ENCODE data around the gene PNLIPRP2.

Gene PNLIPRP2

DNA sequence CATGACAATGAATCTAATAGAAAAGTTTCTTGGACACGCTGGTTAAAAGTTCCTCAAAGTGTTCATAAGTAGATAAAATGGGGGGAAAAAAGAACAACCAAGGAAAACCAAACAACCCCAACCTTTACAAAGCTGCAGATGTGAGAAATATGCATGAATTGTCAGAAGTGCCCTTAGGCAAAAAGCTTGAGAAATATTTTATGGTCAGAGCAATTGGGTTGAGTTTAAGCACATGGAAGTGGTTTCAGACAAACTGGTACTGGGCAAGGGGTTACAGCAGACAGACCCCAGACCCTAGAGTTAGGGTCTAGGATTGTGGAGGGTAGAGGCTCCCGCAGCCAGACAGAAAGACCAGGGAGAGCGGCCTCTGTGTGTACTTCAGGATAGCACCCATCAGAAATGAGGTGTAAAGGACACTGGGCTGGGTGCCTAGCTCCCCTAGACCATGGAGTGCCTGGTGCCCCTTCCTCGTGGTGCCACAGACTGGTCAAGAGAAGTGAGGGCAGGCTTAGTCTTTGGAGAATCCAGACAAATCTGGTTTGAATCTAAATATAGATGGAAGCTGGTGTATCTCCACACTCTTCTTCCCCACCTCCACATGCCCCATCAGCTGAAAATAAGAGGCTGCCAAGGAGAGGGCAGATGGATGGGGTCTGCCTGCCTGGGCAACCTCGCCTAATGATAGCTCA is 37.3 kb downstream of the PNLIPRP2 start:
- no peak for DNase-seq

DNA sequence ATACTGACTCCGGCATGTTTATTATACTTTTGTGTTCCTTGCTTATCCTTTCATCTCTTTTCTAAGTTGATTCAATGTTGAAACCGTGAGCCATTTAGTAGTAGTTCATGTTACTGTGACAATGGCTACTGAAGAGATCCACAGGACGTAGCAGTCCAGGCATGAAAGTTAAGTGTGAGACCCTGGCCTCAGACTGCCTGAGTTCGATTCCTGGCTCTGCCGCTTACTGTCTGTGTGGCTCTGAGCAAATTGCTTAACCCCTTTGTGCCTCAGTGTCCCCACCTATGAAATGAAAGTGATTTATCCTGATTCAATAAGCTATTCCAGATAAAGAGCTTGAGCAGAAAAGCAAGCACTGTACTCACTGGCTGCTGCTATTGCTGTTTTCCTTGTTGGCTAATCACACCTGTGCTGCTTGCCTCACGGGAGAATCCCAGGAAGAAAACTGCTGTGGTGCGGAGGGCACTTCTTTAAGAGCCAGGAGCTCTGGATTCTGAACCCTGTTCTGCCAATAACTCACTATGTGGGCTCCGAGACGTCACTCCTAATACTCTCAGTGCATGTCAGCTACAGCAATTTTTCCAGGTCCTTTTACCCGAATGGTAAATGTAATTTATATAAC is 38.4 kb downstream of the PNLIPRP2 start:
- no peak for DNase-seq

DNA sequence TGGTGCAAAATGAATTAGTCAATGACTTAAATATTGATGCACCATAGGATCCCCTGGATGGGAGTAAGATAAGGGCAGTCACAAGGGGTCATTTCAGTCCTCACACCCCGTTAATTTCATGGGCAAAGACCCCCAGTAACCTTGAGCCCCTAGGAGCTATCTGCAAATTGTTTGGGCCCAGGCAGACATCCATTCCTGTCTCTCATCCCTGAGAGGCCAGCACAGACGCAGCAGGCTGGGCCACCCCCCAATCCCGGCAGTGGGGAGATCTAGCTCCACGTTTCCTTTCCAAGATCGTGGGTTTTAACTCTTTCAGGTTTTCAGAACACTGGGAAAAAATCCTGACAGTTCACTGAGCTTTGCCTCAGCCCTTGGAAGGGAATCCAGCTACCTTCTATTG is 40.1 kb downstream of the PNLIPRP2 start:
- DNase-seq: no peak

DNA sequence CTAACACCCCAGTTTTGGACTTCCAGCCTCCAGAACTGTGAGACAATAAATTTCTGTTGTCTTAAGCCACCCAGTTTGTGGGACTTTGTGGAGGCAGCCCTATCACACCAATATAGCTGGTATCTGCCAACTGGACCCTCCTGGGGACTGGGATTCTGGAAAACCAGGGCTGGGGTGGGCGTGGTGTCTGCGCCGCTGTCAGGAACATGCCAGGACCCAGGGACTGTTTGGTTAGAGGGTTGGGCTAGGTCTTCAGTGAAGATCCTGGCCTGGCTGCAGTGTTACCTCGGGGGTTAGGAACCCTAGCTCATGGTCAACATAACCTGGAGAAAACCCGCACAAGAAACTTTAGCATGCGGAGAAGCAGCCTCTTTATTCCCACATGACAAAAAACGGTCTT is 42.6 kb downstream of the PNLIPRP2 start:
- DNase-seq: no peak

DNA sequence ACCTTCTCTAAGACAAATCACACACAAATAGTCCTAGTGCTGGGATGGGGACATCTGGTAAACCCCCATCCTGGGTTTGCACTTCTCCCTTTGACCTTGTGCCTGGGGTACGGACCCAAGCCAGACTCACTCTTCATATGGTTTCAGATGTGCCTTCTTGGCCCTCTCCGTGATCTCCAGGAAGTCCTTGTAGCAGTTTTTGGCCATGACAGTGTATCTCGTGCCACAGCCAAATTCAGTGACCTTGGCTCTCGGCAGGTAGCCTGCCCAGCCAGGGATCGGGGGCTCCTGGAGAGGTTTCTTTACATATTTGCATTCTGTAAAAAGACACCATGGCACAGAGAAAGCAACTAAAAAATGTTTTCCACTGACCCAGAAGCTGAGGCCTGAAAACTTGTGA is 43.9 kb downstream of the PNLIPRP2 start:
- DNase-seq: no peak

DNA sequence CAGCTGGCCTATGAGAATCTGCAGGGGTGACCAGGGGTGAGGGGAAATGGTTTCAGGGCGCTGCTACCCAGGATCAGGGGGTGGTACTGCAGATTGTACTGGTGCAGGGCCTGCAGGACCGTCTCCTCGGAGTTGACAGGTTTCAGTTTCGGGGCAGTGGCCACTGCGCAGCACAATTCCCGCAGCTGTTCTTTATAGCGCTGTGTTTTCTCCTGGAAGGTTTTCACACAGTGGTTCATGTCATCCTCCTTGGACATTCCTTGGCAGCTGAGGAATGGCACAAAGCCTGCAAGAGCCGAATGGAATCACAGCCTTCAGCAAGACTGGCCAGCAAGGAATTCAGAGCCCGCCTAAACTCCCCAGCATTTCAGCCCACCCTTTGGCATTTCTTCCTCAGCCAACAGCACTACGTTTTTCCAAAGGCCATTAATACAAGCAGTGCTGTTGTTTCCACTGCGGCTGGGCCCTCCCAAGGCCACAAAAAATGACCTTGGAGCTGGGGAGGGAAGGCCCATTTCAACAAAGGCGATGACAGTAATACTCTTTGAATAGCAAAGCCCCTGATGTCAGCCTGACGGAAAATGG is 44.9 kb downstream of the PNLIPRP2 start:
- DNase-seq: no peak

DNA sequence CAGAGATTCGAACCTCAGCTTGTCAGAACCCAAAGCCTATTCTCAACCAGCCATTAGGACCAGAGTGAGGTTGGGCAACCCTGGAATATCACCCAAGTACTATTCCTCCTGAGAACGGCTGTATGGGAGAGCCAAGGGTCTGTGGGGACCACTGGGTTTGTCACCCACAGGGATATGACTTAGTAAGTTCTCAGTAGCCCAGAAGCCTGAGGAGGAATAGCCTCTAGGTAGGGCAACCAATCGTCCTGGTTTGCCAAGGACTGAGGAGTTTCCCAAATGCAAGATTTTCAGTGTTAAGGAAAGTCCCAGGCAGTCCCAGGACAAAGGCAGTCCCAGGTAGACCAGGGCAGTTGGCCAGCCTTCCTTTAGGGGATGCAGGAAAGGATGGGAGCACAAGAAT is 46.7 kb downstream of the PNLIPRP2 start:
- no peak for DNase-seq

DNA sequence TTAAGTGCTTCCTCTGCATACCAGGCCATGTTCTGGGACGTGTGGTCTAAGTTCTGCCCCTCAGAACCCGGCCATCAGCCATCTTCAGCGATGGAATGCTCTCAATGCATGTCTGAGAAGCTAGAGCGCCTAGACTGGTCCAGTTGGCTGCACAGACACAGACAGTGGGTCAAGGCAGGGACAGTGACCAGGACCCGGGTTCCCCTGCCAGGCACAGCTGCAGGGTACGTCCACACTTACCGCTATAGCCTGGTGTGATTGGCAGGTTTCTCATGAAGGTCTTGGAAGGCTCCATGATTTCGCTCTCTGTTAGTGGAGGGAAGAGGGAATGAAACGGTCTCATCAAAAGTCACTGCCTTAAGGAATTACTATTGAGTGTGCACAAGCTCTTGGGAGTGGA is 47.3 kb downstream of the PNLIPRP2 start:
- DNase-seq: no peak

DNA sequence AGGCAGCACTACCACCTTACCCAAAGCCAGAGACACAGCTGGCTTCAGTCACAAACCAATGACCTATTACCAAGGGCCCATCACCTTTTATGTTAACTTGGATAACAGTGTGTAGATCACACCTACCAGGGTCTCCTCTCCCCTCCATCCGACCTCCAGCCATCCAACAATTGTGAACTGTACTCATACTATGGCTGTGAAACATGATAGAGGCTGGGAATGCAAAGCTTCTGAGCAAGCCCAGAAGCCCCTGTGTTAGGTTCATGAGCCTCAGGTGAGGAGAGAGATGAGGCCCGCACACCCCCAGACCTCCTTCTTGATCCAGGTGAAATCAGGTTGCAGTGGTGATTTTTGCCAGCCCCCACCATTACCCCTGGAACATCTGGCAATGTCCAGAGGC is 47.7 kb downstream of the PNLIPRP2 start:
- no peak for DNase-seq

DNA sequence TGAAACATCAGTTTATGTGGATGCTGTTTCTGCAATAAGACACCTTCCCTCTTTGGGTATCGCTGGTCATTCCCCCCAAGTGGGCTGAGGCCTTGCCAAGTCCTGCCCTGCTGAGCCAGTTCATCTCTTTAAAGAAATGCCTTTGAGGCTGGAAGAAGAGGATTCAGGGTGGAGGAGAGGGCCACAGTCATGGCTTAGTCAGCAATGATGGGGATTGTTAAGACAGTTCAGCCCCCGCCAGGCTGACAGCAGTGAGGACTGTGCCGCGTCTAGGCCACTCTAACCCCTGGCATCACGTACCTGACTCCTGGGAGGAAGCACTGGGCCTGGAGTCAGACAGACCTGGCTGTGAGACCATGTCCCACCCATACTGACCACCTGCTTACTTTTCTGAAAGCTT is 48.3 kb downstream of the PNLIPRP2 start:
- DNase-seq: no peak

DNA sequence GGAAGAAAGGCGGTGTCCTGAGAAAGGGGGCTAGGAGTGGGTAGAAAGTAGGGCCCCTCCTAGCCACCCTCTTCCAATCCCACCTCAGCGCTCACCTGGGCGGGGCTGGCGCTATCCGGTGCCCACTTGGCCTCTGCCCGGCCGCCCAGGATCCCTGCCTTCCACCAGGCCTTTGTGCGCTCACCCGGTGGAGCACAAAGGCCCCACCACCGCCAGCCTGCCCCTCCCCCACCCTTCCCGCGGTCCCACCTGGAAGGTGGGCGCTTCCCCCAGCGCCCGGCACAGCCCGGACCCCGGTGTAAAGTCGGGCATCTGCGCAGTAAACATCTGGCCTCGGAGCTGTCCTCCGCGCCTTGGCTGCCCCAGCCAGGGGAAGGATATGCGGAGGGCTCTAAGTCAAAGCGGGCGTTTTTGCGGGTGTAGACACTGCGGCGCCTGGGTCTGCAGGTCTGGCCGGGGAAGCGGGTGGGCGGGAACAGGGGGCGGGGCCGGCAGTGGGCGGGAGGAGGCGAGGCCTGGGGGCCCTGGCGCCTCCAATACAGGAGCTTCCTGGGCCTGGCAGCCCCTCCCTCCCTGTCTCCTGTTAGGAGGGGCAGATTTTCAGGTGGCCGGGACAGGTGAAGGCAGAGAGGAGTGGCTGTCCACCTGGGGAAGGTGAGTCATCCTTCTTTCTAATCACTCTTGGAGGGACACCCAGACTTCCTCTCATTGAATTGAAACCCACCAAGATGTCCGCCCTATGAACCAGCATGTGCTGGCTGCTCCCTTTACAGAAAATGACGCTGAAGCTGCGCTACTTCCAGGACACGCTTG is 49.3 kb downstream of the PNLIPRP2 start:
- no peak for DNase-seq

DNA sequence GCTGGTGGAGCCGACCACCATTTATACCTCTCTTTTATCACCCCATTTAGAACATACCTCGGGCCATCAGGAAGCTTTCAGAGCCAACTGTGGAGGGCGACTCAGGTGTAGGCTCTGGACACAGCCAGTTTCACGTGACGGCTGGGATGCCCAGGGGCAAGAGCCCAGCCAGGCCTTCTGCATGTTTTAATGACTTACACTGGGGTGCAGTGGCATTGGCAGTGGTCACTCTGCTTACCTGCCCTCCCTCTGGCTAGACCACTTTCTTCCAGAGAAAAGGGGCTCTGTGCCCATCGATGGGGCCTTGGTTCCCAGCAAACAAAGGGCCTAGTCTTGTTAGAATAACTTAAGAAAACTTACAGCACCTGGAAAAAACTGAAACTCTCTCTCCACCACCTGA is 50.0 kb downstream of the PNLIPRP2 start:
- DNase-seq: no peak

DNA sequence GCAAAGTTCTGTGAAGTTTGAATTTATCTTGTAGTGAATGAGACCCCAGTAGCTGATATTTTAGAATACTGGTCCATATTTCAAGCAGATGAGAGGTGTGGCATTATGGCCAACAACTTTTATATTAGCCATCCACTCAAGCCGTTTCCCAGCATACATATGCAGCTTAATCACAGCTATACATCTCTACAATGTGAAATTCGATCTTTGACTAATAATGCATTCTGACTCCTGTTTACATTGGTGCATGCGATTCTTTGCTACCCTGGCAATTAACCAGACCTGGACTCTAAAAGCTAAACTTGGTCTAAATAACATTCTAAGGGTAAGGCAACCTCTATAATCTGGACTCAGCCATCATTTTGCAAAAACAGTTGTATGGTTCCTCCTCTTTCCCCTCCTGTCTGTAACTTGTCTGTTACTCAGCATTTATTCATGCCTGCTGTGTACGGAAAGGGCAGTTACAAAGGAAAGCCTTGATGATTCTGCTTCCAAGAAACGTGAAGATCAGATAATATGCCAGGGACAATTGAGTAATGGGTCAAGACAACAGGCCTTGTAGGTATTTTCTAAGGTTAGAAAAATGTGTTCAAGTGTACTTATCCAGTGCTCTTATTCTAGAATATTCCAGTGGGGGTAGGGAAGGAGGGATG is 50.6 kb downstream of the PNLIPRP2 start:
- DNase-seq: no peak

DNA sequence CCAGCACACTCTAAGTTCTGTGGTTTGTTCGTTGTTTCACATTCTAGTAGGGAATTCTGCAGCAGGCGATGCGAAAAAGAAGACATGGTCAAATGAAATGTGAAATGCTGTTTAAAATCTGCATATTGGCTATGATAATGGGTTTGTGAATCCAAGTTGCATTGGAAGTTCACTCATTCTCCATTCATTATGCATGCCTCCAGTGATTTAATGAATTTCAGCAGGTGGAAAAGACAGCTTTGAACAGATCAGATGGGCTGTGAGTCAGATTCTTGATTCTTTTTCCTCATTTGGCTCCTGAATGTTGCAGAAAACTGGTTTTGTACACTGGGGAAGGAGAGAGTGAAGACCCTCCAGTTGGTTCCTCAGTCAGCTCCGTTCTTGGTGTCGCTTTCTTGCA is 52.1 kb downstream of the PNLIPRP2 start:
- DNase-seq: no peak

DNA sequence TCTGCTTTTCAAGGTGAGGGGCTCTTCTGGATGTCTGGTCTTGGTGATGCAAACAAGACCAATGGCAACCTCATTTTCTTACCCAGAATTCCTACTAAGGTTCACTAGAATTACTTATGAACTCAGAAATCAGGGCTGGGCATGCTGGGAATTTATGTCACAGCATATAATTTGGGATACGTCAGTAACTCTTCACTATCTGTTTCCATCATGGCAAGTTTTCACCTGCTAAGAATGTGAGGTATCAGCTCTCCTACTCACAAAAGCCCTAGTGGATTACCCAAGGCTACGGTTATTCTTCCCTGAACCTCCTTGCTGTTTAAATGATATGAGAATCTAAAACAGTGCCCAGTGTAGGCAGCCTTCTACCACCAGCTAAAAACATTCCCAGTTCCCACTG is 53.1 kb downstream of the PNLIPRP2 start:
- DNase-seq: no peak

DNA sequence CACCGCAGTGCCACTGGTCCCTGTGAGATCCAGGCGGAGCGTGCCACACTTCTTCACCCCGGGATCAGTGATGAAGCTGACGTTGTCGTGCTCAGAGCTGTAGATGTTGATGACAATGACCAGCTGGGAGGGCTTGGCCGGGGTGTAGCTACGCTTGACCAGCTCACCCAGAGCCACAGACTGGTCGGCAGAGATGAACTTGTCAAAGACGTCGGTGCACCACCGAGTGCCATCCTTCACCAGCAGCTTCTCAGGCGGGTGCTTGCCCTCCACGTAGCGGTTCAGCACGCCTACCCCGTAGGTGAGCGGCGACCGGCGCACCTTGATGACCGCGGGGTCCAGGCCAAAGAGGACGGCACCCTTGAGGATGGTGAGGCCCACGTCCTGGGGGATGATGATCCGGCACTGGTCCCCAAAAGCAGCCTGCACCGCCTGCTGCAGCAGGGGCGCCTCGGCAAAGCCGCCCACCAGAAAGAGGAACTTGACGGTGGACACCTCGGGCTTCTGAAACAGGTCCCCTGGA is 54.2 kb downstream of the PNLIPRP2 start:
- no peak for DNase-seq

DNA sequence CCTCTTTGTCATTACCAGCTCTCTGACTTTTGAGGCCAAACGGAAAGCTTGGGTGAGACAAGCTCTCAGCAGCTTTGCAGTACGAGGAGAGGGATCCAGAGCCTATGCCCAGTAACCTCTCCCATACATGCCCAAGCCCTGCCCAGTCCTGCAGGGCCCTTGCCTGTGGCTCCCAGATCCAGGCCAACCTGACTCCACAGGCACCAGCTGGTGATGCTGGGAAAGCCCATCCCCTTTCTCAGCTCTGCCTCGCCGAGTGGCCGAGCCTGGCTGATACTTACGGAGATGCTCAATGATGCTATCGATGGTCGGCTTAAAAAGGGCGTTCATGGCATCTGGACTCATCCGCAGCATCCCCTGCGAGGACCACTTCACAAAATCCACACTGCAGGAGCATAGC is 55.4 kb downstream of the PNLIPRP2 start:
- no peak for DNase-seq

DNA sequence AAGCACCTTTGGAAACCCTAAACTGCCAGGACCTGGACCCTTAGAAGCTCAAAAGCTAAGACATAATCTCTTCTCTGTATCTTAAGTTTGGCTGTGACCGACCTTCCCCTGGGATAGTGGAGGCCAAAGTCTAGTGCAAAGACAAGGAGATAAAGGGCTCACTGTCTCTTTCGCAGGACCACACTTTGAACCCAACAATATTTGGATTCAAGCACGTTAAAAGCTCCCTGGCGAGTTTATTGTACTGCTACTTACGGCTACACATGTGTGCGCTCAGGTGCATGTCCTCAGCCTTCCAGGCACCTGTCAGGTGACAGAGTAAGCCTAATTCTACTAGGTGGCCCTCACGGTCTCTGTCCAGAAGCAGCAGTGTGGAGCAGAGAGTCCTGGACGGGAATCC is 55.9 kb downstream of the PNLIPRP2 start:
- DNase-seq: no peak

DNA sequence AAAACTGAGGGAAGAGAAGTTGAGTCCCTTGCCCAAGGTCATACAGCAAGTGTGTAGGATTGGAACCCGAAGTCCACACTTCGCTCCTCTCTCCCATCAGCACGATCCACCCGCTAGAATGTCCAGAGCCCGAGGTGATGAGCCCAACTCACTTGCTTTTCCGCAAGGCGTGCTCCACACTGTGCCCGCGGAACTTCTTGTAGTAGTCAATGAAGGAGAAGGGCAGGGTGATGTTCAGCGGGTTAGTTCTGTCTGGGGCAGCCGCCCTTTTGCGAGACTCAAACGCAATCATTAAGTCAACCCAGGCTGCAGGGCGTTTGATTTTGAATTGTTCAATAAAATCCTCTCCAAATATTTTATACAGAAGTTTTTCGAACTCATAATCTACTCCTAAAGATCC is 58.6 kb downstream of the PNLIPRP2 start:
- DNase-seq: no peak

DNA sequence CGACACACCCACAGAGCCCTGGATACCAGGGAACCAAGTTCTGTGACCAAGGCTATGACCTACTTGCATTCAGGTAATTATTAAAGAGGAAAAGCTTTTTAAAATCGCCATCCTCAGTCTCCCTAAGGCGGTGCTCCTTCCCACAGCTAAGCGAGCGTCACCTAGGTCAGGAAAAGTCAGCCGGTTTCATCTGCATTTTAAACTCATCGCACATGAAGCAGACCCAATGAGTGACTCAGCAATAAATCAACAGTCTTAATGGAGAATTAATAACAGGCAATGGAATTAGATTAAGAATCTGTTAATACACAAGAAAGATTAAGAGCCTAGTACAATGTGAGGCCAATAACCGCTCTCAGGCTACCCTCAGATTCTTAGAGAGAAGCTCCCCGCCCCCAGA is 62.4 kb downstream of the PNLIPRP2 start:
- DNase-seq: no peak

DNA sequence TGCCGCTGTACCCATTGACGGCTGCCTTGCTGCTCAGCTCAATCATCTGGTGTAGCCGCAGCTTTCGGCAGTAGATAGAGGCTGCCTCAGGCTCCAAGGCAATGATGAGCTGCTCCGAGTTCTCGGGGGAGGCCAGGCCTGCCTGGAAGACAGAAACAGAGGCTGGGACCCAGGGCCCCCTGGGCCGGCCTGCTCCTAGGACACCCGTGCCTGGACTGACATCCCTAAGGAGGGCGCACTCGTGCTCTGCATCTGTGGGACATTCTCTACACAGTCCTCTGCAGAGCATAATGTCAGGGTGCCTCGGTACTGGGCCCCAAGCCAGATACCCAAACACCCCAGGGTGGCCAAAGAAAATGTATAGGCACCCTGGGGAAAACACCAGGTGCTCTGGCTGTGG is 63.1 kb downstream of the PNLIPRP2 start:
- no peak for DNase-seq

DNA sequence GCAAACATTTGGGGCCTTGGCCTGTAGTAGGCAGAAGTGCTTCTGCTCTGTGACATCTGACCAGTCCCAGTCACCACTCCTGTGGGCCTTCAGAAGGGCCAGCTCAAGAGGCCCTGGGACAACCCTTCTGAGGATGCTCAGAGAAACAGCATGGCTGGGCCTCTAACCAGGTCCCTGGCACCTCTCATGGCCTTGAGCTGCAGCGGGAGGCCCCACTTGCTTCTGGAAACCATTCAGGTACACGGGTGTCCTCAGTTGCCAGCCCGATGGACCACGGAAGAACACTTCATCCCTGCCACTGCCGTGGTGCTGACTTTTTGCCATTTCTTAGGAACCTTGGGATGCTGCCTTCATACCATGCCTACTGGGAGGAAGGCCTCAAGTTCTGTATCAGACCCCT is 64.0 kb downstream of the PNLIPRP2 start:
- DNase-seq: no peak

DNA sequence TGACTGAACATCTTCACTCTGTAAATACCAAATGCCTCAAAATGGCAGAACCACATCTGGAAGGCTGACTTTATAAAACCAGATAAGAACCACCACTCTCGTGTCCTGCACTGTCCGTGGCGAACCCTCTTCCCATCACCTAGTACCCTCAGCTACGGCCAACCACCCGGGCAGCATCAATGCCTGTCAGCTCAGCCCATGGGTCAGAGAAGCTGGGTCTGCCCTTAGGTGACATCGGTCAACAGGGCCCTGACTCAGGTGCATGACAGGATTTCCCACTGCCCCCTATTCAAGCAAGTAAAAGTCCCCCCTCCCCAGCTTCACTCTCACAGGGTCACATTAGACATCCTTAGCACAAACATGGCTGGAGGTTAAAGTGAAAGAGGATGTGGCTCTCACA is 65.1 kb downstream of the PNLIPRP2 start:
- no peak for DNase-seq
